ENCODE results near the gene TTC21B. TPM values are rescaled to one million over a fixed set of nuclear protein-coding genes. Genes with fewer than 3 reads are reported as not detected.

The TTC21B gene
- total RNA-seq, 1 donor from 2014 or later, result 10.0 TPM

DNA sequence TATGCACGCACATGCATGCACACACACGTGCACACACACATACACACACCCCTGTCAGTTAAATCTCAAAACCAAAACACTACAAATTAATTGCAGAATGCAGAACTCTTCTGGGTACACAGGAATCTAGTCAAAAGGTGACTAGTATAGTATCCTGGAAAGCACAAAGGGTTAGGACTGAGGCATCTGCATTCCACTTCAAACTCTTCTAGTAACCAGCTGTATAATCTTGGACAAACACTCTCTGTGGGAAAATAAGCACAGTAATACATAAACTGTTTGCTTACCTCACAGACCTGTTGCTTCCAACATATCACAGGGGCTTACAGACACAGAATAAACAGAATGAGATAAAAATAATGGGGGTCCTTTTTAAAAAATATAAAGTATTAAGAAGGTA, 49.1 kb downstream of the TTC21B start:
- TF ChIP-seq, protein P1, sequence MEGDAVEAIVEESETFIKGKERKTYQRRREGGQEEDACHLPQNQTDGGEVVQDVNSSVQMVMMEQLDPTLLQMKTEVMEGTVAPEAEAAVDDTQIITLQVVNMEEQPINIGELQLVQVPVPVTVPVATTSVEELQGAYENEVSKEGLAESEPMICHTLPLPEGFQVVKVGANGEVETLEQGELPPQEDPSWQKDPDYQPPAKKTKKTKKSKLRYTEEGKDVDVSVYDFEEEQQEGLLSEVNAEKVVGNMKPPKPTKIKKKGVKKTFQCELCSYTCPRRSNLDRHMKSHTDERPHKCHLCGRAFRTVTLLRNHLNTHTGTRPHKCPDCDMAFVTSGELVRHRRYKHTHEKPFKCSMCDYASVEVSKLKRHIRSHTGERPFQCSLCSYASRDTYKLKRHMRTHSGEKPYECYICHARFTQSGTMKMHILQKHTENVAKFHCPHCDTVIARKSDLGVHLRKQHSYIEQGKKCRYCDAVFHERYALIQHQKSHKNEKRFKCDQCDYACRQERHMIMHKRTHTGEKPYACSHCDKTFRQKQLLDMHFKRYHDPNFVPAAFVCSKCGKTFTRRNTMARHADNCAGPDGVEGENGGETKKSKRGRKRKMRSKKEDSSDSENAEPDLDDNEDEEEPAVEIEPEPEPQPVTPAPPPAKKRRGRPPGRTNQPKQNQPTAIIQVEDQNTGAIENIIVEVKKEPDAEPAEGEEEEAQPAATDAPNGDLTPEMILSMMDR (IDR thresholded peaks at IDR 0.05; ENCODE audit: insufficient read depth, low read length, severe bottlenecking), result no peak
- DNase-seq (ENCODE audit: low read depth) (no peak), FAIRE-seq (no peak)
- H3K27me3 ChIP-seq (ENCODE audit: control insufficient read depth, insufficient read depth, low read length), result no peaks in the 10 kb centered on the region
- H3K36me3 ChIP-seq (ENCODE audit: control insufficient read depth, insufficient read depth, low read length), result no peaks in the 10 kb centered on the region
- H3K4me3 ChIP-seq (ENCODE audit: low read depth, low read length), result no peak overlapping the region

DNA sequence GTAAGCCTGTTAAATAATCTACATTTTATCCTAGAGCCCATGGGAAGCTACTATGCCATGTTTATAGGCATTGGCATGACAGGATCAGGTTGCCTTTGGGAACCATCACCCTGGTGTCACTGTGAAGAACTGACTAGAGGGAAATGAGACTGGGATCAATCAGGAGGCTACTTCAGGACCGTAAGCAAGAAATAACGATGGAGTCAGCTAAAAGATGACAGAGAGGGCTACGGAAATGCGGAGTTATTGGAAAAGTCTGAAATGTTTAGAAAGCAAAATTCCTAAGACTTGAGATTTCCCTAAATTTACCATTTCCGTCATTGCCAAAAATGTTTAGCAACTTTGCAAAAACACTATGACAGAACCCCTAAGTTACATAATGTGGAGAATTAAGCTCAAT, 50.2 kb downstream of the TTC21B start:
- H3K36me3 ChIP-seq (ENCODE audit: control insufficient read depth, insufficient read depth, low read length), result no peaks in the 10 kb centered on the region
- no peaks in the 10 kb centered on the region for H3K27me3 ChIP-seq (ENCODE audit: control insufficient read depth, insufficient read depth, low read length)
- H3K4me3 ChIP-seq (ENCODE audit: low read depth, low read length), result no peak overlapping the region
- DNase-seq (ENCODE audit: low read depth) (no peak), FAIRE-seq (peak; percentile 40)
- TF ChIP-seq, protein P1 (IDR thresholded peaks at IDR 0.05; ENCODE audit: insufficient read depth, low read length, severe bottlenecking), result no peak

GRCh38 chr2:165902934-165903333, 50.6 kb downstream of the TTC21B start:
- FAIRE-seq (no peak), DNase-seq (ENCODE audit: low read depth) (no peak)
- Histone ChIP-seq H3K27me3 (ENCODE audit: control insufficient read depth, insufficient read depth, low read length) (no peaks in the 10 kb centered on the region), H3K36me3 (ENCODE audit: control insufficient read depth, insufficient read depth, low read length) (no peaks in the 10 kb centered on the region), H3K4me3 (ENCODE audit: low read depth, low read length) (no peak overlapping the region)
- TF ChIP-seq, protein P1 (IDR thresholded peaks at IDR 0.05; ENCODE audit: insufficient read depth, low read length, severe bottlenecking), result no peak

GRCh38 chr2:165901620-165902298, 51.8 kb downstream of the TTC21B start:
- Histone ChIP-seq H3K27me3 (ENCODE audit: control insufficient read depth, insufficient read depth, low read length) (no peaks in the 10 kb centered on the region), H3K36me3 (ENCODE audit: control insufficient read depth, insufficient read depth, low read length) (no peaks in the 10 kb centered on the region), H3K4me3 (ENCODE audit: low read depth, low read length) (no peak overlapping the region)
- DNase-seq (ENCODE audit: low read depth) (no peak), FAIRE-seq (no peak)
- TF ChIP-seq, protein P1 (IDR thresholded peaks at IDR 0.05; ENCODE audit: insufficient read depth, low read length, severe bottlenecking), result no peak

- no peaks in the 10 kb centered on the region for H3K36me3 ChIP-seq (ENCODE audit: control insufficient read depth, insufficient read depth, low read length)
- no peak for FAIRE-seq
- H3K4me3 ChIP-seq (ENCODE audit: low read depth, low read length), result no peak overlapping the region
- TF ChIP-seq, protein P1 (IDR thresholded peaks at IDR 0.05; ENCODE audit: insufficient read depth, low read length, severe bottlenecking), result no peak
- no peak for DNase-seq (ENCODE audit: low read depth)
- no peaks in the 10 kb centered on the region for H3K27me3 ChIP-seq (ENCODE audit: control insufficient read depth, insufficient read depth, low read length)
Measured at GRCh38 chr2:165899311-165899710, 54.3 kb downstream of the TTC21B start.

DNA sequence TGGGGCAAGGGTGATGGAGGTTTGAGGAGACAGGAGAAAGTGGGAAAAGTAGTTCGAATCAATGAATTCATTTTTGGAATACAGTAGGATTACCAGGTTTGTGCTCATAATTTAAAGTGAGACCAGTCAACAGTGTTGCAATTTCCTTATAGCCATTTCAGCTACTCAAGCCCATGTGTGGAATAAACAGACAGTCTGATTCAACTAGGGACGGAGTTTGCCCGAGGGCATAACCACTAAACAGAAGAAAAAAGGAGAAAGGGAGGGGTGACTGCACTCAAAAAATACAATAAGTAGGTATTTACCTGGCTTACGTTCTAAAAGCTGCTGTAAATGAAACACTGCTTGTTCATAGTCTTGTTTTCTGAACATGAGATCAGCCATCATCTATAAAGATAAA, 55.2 kb downstream of the TTC21B start:
- no peaks in the 10 kb centered on the region for H3K36me3 ChIP-seq (ENCODE audit: control insufficient read depth, insufficient read depth, low read length)

More for the DNA sequence above, 55.2 kb downstream of the TTC21B start:
- Histone ChIP-seq H3K27me3 (ENCODE audit: control insufficient read depth, insufficient read depth, low read length) (no peaks in the 10 kb centered on the region), H3K4me3 (ENCODE audit: low read depth, low read length) (no peak overlapping the region)
- TF ChIP-seq, protein P1 (IDR thresholded peaks at IDR 0.05; ENCODE audit: insufficient read depth, low read length, severe bottlenecking), result no peak
- DNase-seq (ENCODE audit: low read depth), result peak; percentile 92
- FAIRE-seq, result no peak
